Anterior cingulate cortex (tissue), 58 donors: ENCODE measurements around the gene SDC1.
A peak's percentile ranks its signal among the peaks of the same experiment; 100 is the strongest.

Experiments used
- DNase-seq, 58 donors: peaks; one replicate each; lab custom pipeline; 2025; lab: John Stamatoyannopoulos, UW

Gene SDC1

GRCh38 chr2:20215183-20216040 is 9.5 kb downstream of the SDC1 start:
- DNase-seq, result no peak

- DNase-seq, result no peak
These were observed 10.3 kb downstream of the SDC1 start for GRCh38 chr2:20214566-20215182.

GRCh38 chr2:20213651-20214565 is 11.0 kb downstream of the SDC1 start:
- no peak for DNase-seq

- DNase-seq, result no peak
These were observed 11.9 kb downstream of the SDC1 start for GRCh38 chr2:20212871-20213503.

GRCh38 chr2:20212459-20212870 is 12.5 kb downstream of the SDC1 start:
- no peak for DNase-seq

GRCh38 chr2:20211860-20212458 is 13.0 kb downstream of the SDC1 start:
- no peak for DNase-seq

- no peak for DNase-seq
These were observed 13.5 kb downstream of the SDC1 start for GRCh38 chr2:20211420-20211819.

- no peak for DNase-seq
These were observed 14.5 kb downstream of the SDC1 start for GRCh38 chr2:20210462-20210861.

- peak in 2 of 58 donors; percentile 5 to 25 for DNase-seq
These were observed 15.4 kb downstream of the SDC1 start for GRCh38 chr2:20209373-20210109.

- DNase-seq, result no peak
These were observed 16.5 kb downstream of the SDC1 start for GRCh38 chr2:20208476-20208859.

- no peak for DNase-seq
These were observed 17.9 kb downstream of the SDC1 start for GRCh38 chr2:20207051-20207450.

- no peak for DNase-seq
These were observed 18.9 kb downstream of the SDC1 start for GRCh38 chr2:20205915-20206524.

GRCh38 chr2:20205069-20205468 is 19.9 kb downstream of the SDC1 start:
- DNase-seq, result no peak

GRCh38 chr2:20203521-20204225 is 21.3 kb downstream of the SDC1 start:
- no peak for DNase-seq

- no peak for DNase-seq
These were observed 21.9 kb downstream of the SDC1 start for GRCh38 chr2:20203072-20203471.

- DNase-seq, result no peak
These were observed 23.3 kb downstream of the SDC1 start for GRCh38 chr2:20201671-20202070.

GRCh38 chr2:20200697-20201555 is 24.0 kb downstream of the SDC1 start:
- no peak for DNase-seq
